Occipital lobe (tissue), 2 donors: ENCODE results near the gene TRPM3. TPM values are rescaled to one million over a fixed set of nuclear protein-coding genes. Genes with fewer than 3 reads are reported as not detected.

ENCODE experiments used
- DNase-seq: peaks from one replicate; lab custom pipeline; 2025; lab: John Stamatoyannopoulos, UW
- total RNA-seq: library from RNA; depleted of rRNA; stranded (reverse); fragments of >200 nt; gene quantifications from one replicate; pipeline ENCODE4 v1.2.3, GENCODE V29; 2014

TRPM3 gene
- 20.6 TPM for total RNA-seq

DNA sequence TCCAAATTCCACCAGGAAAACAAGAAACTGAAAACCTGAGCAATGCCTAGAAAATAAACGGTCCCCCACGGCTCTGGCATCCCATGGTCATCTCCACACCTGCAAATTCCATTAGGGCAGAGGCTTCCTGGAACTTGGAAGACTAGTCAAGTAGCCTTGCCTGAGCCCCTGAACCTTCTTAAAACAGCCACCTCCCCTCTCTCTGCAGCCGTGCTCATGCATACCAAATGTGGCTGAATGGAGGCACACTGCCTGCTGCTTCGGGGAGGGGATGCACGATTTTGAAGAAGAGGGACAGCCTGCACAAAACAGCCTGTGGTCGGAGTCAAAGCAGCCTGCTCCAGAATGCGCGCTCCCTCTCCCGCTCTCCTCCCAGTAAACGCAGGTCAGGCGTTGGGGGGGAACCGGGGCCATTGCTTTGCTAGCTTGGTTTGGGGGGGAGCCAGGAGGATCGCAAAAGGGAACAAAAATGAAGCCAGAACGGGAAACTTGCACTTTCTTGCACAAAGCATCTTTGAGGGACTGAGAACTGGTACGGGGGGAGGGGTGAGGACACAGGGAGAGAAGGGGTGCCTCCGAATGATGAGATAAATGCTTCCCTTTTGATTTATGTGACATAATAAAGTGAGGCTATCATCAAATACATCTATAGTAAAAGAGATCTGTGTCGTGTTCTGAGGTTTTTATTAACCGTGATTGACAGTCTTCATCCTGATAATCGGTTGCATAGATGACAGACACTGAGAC lies at the start of gene TRPM3:
TSS of gene TRPM3 (minus strand) at position 347 of the 747 bp plus-strand sequence. CDS start at position 80, 267 bp downstream.
- DNase-seq = peak; percentile 20

GRCh38 chr9:71168418-71168817 lies 47.0 kb upstream of the TRPM3 start:
- no peak for DNase-seq

GRCh38 chr9:71162126-71162525 lies 40.7 kb upstream of the TRPM3 start:
- no peak for DNase-seq

- no peak for DNase-seq
These were observed 36.3 kb upstream of the TRPM3 start for GRCh38 chr9:71157731-71158130.

DNA sequence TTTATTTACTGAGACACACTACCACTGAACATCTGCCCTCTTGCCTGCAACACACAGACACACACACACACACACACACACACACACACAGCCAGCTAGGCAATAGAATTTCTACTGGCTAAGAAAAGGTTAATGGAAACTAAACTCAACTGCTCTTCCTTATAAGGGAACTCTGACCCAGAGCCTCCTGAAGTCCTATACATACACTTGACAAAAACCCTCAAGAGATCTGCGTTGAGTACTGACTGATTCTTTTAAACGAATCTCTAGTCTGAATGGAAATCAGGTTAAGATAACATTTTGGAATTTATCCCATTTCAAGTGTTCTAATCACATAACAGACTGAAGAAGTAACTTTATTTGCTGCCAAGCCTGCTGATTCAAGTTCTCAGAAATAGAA lies 25.9 kb upstream of the TRPM3 start:
- no peak for DNase-seq

DNA sequence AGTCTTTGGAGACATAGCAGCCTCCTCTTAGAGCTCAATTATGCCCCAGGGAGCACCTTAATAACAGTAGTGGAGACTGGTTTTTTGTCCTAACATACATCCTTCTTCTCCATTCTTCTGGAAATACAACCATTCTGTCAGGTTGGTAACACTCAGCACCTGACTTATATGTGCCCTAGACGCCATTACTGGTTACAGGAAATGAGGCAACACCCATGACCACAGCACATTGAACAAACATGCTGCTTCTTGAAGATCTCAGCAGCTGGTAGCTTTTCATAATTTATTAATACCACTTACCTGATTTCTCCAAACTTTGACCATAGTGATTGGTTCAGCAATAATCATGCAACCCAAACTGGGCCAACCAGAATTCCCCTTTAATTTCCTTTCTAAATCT lies 25.1 kb upstream of the TRPM3 start:
- no peak for DNase-seq

DNA sequence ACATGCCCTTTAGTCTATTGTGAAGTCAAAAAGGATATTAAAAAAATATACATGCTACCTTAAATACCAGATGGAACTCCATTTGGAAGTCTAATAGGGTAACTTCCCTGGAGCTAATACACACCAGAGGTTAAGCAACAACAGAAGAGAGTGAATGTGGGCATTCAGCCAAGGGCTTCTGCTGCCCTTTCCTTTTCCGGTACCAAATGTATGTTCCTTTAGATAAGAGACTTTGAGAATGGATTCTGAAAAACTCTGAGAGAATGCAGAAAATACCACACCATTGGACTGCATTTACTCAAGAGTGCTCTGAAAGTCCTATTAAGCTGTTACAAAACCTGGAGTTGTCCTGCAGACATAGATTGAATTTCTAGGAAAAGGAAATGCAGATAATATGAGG lies 23.8 kb upstream of the TRPM3 start:
- no peak for DNase-seq

DNA sequence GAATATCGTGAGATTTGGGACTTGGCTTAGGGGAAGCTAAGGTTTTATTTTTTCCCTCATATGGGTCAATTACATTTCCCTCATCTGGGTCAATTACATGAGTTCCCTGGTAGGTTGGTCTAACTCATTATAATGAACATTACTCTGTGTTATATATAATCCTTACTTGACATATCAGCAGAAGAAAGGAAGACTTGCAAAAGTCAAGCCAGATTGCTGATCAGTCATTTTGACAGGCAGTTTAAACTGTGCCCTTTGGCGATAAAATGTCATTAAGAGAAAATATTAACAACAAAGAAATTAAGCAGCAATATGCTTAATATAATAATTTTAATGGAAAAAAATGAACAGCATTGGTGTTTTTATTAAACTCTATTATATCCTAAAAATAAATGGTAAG lies 23.1 kb upstream of the TRPM3 start:
- no peak for DNase-seq

- no peak for DNase-seq
These were observed 15.3 kb upstream of the TRPM3 start for GRCh38 chr9:71136696-71137095.

GRCh38 chr9:71131145-71131544 lies 9.7 kb upstream of the TRPM3 start:
- DNase-seq = no peak

- DNase-seq = no peak
These were observed 9.1 kb upstream of the TRPM3 start for GRCh38 chr9:71130521-71130920.

- DNase-seq = no peak
These were observed 7.4 kb upstream of the TRPM3 start for GRCh38 chr9:71128796-71129195.

GRCh38 chr9:71127301-71127700 lies 5.9 kb upstream of the TRPM3 start:
- DNase-seq = no peak

DNA sequence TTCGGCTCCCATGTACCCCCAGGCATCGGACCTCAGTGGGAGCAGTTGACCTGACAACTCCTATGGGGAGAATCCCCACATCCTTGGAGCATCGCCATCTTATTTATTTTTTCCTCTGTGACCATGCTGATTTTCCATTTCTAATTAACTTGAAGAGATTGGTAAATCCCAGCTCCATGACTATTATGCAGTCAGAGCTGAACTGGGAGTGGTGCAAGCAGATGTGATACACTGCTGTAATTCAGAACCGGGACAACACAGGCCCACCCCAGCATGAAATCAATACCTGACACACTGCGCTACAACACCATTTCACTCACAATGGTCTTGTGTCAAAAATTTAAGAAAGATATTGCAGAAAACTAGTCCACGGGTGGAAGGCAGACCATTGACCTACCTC lies 1.0 kb upstream of the TRPM3 start:
- DNase-seq = no peak

DNA sequence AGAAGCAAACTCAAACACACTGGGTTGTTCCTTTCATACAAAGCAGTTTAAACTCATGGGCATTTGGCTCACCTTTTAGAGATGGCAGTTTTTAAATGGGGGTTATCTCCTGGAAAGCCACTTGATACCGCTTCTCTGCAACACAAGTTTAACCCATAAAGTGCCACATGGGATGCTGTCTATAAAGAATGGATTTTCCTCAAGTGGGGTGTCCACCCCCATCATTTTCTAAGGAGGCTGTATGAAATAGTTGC lies 528 bp upstream of the TRPM3 start:
- no peak for DNase-seq

GRCh38 chr9:71120501-71121247 lies 747 bp downstream of the TRPM3 start:
- no peak for DNase-seq

DNA sequence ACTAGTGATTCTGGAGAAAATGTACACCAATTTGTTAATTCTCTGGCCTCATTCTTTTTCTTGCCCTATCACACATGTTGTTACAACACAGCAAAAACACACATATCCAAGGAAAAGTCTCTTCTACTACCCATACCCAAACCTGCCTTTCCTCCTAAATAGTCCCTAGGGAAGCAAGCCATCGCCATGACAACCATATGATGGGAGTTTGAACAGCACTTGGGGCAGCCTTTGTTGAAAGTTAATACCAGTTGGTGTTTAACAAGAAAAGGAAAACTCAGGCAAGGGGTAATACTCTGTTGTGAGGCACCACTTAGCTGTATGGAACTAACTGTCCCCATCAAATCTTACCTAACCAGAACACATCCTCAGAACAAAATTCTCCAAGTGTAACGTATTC lies 1.7 kb downstream of the TRPM3 start:
- no peak for DNase-seq

GRCh38 chr9:71118324-71118723 lies 3.1 kb downstream of the TRPM3 start:
- no peak for DNase-seq

GRCh38 chr9:71115448-71115975 lies 5.9 kb downstream of the TRPM3 start:
- DNase-seq = no peak

- no peak for DNase-seq
These were observed 8.6 kb downstream of the TRPM3 start for GRCh38 chr9:71112866-71113265.

DNA sequence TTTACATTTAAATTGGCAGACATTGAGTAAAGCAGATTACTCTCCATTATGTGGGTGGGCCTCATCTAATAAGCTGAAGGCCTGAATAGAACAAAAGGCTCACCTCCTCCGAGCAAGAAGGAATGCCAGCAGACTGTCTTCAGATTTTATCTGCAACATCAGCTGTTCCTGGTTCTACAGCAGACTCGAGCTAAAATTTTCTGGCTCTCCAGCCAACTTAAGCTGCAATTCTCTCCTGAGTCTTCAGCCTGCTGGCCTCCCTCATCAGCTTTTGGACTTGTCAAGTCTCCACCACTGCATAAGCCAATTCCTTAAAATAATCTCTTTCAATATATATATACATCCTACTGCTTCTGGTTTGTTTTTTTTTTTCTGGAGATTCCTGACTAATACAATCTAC lies 12.5 kb downstream of the TRPM3 start:
- no peak for DNase-seq

DNA sequence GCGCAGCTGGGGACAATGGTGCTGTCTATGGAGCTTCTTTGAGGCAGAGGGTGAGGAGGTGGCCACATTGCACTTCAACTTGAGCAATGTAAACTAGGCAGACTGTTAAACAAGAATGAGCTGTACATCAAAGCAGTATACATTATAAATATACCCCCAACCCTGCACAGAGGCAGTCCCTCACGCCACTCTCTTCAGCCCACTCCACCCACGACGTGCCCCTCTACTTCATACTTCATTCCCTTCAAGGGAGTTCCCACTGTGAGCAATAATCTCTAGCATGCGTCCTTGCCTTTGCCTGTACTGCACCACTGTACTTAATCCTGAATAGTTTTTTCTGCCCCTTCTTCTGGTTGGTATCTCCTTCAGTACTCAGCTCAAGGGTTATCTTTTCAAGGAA lies 14.4 kb downstream of the TRPM3 start:
- DNase-seq = peak; percentile 15

- DNase-seq = no peak
These were observed 16.2 kb downstream of the TRPM3 start for GRCh38 chr9:71105192-71105591.
